ACHN (cell line): ENCODE data around the gene B3GNT2.
A peak's percentile ranks its signal among the peaks of the same experiment; 100 is the strongest.
"Not testable (repeated sequence)": the region's sequence is repeated elsewhere in the genome, so short reads cannot be mapped to it uniquely, and the experiment has no call there.

Experiments used
- DNase-seq: peaks from one replicate; pipeline ENCODE4 v3.0.0-alpha.2; 2015
- in situ Hi-C: cut with HindIII; loops from 2 replicates; pipeline ENCODE4 v1.10.0; 2017; ENCODE audit warnings: low sequenced_read_pairs, low pct_ligation_motif_present, low pct_unique_long_range_greater_than_20kb

B3GNT2 gene

DNA sequence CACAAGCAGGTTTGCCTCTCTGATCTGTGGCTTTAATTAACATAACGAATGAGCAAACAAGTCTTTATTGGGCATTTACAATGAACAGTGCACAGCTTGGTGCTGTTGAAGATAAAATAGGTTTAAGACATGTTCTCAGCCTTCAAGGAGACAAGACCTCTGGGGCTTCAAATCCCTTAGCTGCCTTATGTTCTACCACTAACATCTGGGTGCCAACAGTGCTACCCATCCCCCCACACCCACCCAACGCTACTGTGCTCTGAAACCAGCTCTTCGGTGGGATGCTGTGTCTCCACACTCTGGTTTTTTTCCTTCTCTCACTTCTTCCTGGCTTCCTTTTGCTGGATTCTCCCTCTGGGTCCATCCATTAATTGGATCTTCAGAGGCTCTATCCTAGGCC is 14.1 kb upstream of the B3GNT2 start:
- in situ Hi-C loops = no loop called here

DNA sequence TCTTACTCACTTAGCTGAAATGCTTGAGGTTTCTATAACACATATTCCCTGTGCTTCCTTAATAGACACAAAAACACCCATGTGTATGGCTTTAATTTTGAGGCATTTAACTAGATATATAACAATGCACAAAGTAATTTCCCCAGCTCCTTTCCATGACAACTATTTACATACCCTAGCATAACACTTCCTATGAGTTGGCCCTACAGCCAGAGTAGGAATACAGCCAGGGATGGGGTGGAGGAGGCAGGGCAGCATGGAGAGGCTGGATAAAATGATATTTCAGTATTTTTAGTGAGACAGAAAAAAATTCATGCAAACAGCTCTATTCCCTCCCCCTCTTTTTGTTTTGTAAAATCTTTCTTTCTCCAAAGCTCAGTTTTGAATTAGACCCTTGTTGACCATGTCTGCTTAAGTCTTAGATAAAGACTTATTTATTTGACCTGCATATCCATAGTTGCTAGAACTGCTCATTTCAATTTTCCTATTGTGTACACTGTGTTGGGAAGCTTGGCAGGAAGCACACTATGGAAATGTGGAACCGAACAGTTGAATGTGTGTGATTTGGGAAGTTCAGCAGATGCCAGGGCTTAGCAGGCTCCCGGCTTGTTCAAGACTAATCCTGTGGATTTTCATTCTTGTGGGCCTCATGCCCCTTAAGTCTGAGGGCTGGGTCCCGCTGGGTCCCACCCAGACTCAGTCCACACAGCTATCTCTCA is 11.2 kb upstream of the B3GNT2 start:
- DNase-seq = no peak
- in situ Hi-C loops = no loop called here

More for the DNA sequence above, 14.1 kb upstream of the B3GNT2 start:
- no peak for DNase-seq

DNA sequence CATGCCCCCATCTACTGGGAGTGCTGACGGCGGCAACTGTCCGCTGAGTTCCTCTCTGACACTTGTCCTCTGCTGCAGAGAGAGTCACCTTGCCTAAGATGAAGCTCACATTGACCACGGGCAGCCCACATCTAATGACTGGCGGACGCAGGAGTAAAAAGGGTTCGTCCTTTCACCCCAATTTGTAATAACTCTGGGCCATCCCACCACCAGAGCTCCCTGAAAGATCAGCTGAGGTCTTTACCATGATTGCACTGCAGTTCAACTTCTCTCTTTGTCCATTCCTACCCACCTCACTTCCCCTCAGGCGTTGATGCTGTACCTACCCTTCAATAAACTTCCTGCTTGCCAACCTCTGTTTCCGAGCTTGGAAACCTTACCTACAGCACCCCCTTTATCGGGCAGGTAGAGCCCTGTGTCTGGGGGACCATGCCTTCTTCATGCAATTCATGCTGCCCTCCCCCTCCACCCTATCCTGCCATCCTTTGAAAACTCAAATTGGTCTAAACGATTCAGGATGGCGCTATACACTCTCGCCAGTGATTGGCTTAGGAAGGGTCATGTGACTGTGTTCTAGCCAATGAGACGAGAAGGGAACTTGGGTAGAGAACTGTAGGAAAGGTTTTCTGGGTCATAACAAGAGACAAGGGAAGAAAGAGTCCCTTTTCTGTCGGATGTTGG is 10.3 kb upstream of the B3GNT2 start:
- DNase-seq = no peak
- in situ Hi-C loops = no loop called here

DNA sequence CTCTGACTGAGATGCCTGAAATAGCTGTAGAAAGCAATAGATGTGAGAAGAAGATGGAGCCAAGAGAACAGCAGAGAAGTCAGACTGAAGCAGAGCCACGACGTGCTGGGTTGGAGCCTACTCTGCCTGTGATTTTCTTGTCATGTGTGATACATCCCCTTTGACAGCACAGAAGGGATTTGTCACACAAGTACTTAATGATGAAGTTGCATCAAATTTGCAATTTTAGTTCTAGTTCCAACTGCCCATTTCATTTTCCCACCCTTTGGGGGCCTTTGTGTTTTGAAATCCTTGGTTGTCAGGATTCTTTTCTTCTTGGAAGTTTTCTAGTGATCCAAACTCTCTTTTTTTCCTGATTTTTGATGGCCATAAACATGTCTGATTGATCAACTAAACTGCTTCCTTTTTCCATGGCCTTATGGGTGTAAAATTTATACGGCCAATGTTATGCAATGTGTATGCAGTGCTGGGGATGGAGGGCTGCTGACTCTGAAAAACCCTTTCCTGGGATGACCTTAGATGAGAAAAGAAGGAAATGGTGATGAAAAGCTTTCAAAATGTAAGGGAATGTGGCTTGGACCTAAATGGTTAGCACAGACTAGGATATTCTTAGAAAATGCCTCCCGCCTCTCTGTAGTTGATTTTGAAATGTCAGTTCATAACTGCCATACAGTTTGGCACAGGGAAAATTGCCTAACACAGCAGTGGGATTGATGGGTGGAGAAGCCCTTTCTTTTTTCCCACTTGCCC is 9.6 kb upstream of the B3GNT2 start:
- DNase-seq = no peak
- in situ Hi-C loops = no loop called here

DNA sequence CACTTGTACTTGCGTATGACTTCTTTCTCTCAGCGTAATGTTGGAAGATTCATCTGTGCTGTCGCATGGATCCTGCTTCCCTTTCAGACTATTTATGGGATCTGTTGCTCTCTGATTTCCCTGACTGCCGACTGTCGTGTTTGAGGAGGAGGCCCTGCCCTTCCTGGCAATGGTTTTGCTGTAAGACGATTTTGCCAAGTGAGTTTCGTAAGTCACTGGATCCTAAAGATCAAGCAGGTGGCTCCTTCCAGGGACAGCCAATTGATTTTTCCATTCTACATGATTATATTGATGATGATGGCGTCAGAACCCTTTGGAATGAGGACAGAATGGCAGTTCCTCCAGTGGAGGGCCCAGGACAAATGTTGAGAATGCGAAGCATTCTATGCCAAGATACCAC is 8.7 kb upstream of the B3GNT2 start:
- DNase-seq = no peak
- in situ Hi-C loops = no loop called here

DNA sequence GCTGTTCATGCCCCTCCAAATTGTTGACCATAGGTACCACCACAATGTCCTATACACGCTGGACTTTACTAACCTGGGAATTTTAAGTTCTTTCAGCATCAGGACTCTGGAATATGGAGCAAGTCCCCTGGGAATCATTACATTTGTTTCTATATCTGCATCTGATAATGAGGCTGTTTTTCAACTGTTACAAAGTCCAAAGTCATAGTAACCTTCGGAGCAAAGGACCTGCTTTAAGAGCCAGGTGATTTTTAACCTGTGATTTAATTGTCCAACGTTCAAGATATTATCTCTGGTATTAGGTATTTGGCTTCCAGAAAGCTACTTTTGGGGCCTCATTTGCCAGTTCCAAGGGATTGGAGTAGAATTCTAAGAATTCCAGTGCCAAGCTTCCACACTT is 7.5 kb upstream of the B3GNT2 start:
- no peak for DNase-seq
- in situ Hi-C loops = no loop called here

DNA sequence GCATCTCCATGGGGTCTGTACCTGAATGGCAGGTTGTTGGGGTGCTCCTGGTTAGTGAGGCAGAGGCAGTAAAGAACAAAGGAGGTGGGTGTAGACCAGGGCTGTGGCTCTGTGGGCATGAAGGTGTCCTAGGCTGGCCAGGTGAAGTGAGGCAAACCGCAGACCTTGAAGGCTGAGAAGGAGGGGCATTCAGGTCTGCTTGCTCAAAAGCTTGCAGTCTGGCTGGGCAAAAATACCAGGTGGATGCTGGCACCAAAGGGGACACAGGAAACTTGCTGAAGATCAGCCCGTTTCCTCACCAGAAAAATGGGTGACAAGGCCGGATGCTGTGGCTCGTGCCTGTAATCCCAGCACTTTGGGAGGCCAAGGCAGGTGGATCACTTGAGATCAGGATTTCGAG is 6.7 kb upstream of the B3GNT2 start:
- in situ Hi-C loops = no loop called here
- no peak for DNase-seq

DNA sequence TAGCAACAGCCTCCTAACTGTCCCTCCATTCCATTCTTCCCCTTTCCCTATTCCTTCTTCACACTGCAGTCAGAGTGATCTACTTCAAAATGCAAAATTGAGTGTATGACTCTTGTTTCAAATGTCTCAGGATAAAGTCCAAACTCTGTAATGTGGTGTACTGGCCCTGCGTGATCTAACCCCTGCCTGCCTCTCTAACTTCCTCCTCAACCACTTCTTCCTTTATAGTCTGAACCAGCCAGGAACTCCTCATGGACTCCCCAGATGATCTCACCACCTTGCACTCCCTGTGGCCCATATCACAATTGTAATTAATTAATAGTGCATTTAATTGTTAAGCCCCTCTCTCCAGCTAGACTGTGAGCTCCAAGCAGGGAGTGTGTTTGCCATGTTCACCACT is 3.1 kb upstream of the B3GNT2 start:
- in situ Hi-C loops = no loop called here
- no peak for DNase-seq

DNA sequence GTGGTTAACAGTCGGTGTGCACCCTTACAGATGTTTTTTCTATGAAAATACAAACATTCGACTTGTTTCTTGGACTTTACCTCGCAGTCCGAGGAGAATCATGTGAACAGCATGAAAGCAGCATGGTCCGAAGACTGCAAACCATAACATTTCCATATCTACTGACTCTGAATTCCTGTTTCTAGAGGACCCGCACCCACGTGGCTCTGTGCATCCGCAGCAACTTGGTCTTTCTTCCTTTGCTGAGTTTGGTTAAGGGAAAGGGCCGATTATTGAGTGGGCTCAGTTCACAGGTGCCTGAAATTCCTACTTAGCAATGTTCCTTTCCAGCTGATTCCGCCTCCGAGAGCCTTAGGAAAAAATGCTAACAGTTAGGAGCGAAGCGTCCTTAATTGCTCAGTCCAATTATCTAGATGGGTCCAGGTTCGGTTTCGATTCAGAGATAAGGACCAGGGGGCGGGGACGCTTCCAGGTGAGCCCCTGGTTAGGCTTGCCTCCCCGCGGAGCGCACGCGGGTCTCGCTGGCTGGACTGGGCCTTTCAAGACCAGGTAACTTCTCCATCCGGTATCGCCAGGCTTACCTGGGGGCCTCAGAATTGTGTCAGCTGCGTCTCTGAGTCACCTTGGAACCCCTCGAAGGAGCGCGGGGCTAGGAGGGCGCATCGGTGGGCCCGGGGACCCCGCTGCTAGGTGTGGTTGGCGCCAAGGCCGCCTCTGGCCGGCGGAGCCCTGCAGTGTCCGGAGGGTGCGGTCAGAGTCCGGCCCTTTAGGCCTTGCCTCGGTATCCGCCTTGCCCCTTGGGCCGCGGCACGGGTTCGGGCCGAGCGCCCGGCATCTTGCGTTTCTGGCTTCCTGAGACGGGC is 1.1 kb upstream of the B3GNT2 start:
- DNase-seq = no peak
- in situ Hi-C loops = no loop called here

DNA sequence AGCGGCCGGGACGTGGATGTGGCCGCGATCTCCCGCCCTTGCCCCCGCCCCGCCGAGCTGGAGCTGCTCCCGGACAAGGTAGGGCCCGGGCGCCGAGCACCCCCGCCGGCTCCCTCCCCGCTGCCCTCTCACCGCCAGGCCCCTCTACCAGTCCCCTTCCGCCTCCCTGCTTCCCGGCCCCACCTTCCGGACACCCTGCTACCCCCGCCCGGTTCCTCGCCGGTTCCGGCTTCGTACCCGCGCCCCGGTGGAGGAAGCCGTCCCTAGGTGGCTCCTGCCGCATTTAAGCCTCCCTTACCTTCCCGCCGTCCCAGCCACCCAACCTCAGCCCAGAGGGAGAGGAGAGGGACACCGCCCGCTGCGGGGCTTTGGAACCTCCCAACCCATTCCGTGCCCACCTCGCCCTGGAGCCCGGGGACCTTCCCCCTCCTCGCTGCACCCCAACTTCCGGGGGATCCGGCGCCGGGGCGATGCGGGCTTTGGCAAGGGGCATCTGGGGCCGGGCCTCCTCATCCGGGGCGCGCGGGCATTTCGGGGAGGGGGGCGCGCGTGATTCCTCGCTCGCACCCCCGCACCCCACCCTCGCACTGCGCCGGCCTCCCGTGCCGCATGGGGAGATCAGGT is 475 bp downstream of the B3GNT2 start:
- peak; percentile 52 for DNase-seq
- in situ Hi-C loops = no loop called here

DNA sequence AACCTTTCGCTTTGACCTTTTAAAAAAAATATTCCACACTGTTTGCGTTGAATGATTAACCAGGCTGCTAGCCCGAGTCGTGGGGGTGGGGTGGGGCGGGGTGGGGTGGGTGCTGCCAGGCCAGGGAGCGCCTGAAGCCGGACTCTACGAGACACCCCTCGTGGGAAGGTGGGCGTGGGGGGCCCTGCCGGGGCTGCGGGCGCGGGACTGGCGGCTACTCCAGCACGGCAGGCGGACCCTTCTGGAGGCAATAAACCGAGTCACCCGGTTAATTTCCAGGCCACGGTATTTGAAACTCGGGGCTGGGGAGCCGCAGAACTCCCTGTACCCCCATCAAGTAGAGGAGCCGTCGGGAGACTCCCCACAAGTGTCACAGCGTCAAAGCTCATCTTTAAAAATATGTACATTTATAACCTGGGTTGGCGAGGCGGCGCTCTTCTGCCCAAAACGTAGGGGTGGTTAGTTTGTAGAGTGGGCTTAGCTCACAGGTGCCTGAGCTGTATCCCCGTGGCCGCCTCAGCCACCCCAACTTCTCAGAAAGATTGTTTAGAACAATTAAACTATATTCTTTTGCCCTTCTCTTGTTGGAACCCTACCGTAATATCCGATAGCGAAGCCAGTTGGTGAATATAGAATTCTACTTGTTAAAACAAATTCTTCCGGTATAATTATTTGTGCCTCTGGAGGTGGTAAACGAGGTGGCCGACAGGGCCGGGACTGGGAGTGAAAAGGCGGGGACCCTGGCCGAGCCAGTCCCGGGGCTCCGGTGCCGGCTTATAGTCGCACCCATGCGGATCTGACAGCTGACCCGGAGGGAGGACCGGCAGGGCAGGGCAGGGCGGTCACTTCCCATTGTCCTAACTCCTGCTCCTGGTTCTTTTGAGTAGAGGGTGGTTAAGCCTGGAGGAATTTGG is 1.4 kb downstream of the B3GNT2 start:
- peak; percentile 19 for DNase-seq
- in situ Hi-C loops = no loop called here

DNA sequence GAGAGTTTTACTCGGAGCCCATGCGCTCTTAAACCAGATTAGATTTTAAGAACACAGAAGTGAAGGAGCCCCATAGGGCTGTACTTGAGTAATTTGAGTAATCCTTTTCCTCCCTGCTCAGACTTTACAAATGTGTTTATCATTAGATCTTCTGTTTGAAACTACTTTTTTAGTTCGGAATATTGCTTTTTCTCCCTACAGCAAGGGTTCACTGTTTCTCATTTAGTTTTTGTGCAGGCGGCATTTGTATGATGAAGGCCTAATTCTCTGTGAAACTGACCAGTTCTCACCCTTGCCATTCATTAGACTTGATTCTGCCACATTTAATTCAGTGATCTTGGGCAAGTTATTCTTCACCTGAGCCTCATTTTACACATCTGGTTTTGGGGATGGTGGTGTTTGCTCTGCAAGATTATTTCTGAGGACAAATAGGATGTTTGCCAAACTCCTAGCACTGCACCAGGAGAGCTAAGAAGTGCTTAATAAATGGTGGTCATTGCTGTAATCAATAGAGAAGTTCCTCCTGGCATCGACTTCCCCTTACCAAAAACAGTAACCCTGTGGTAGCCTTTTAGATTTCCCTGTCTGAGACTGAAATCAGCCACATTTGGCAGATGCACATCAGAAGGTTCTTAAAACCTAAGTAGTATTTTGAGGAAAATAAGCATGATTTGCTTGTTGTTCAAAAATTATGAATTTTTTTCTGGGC is 2.2 kb downstream of the B3GNT2 start:
- DNase-seq = no peak
- in situ Hi-C loops = no loop called here

DNA sequence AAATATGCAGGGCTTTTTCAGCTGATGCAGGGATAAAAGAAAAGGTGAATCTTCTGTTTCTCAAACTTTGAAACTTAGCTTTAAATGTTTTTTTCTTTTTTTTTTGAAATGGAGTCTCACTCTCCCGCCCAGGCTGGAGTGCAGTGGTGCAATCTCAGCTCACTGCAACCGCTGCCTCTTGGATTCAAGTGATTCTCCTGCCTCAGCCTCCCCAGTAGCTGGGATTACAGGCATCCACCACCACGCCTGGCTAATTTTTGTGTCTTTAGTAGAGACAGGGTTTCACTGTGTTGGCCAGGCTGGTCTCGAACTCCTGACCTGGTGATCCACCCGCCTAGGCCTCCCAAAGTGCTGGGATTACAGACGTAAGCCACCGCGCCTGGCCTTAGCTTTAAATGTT is 2.9 kb downstream of the B3GNT2 start:
- in situ Hi-C loops, DNase-seq: not testable (repeated sequence)

DNA sequence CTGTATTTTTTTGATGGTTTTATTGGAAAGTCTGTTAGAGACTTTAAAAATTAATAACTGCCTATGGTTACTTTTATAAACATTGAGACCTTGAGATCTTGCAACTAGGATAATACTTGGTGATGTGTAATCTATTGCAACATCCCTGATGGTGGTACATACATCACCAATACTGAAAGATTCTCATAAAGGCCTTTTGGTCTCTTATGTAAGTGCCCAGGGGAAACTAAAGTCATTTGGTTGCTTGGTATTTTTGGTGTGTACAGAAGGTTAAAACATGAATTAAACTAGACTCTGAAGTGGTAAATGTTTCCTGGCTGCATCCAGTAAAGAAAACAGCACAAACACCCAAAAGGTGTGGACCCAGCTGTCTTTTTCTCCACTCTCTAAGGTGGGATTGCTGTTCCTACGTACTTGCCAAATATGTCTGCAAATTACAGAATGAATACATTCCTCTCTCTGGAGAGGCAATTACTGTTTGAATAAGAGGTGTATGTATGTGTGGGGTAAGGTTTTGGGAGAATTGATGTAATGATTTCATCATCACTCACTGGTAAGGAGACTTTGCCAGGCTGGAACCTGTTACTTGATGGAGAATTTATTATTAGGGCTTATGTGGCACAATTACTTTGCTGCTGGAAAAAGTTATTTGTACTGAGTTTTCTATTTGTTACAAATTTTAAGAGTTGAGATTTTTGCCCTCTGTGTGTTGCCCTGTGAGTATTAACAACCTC is 3.6 kb downstream of the B3GNT2 start:
- in situ Hi-C loops = no loop called here

DNA sequence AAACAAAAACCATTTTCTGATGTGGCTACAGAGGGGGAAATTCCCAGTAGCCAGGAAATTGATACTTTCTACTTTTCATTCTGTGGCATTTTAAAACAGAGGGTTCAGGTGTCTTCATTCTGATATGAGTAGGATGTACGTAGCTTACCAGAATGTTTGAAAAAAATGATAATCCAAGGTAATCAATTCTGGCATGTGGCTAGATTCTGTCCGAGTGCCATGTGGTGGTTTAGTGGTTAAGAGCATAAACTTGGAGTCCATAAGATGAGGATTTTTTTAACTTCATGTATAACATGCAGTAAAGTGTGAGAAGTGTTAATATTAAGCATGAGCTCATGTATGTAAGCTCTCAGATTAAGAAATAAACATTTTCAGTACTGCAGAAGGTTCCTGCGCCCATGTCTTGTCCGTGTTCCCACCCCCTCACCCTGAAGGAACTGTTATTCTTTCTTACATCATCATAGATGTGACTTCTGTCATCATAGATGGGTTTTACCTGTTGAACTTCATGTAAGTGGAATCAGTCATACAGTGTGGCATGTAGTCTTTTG is 4.5 kb downstream of the B3GNT2 start:
- no peak for DNase-seq
- in situ Hi-C loops = no loop called here

More for the DNA sequence above, 3.6 kb downstream of the B3GNT2 start:
- DNase-seq = no peak

DNA sequence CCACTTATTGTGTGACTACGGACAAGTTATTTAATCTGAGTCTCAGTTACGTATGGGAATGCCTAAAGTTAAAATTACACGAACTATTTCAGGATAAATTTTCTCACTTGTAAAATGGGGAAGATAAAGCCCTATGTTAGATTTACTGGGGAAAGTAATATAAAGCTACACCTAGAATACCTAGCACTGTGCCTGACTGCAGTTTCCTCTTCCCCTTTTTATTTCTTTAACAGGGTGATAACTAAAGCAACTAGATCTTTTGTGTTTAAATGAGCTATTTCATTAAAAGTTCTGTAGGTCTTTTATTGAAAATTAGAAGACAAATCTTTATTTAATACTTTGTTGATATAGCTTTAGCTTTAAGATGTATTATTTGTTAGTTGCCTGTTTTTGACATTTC is 5.0 kb downstream of the B3GNT2 start:
- no peak for DNase-seq
- in situ Hi-C loops = no loop called here
